Measurements from ENCODE around the gene PIPOX.

GRCh38 chr17:29076087-29076486, 33.1 kb downstream of the PIPOX start:
- TF ChIP-seq CTCF (IDR thresholded peaks at IDR 0.05) (no peak), POLR2A (IDR thresholded peaks at IDR 0.05) (no peak), POLR2AphosphoS5 (IDR thresholded peaks at IDR 0.05) (no peak), EP300 (IDR thresholded peaks at IDR 0.05; ENCODE audit: low read depth) (no peak)
